Upper lobe of right lung (tissue), 1 donor: ENCODE results near the gene NCAPD3. TPM values are rescaled to one million over a fixed set of nuclear protein-coding genes. Genes with fewer than 3 reads are reported as not detected.

Experiments used
- ATAC-seq: fragments of 200-7000 bp; cut with Tn5 transposase; one replicate; pipeline ENCODE4 v1.9.1; 2020; ENCODE audit warnings: mild to moderate bottlenecking, moderate library complexity
- DNase-seq: peaks from one replicate; pipeline ENCODE4 v3.0.0-alpha.2; 2020
- H3K27ac ChIP-seq: fragments of 200-600 bp; one replicate; pipeline ENCODE4 v1.8.0; 2022
- H3K27me3 ChIP-seq: fragments of 200-600 bp; one replicate; pipeline ENCODE4 v1.8.0; 2022; ENCODE audit warnings: mild to moderate bottlenecking
- H3K36me3 ChIP-seq: fragments of 200-600 bp; one replicate; pipeline ENCODE4 v1.8.0; 2022
- H3K4me1 ChIP-seq: fragments of 200-600 bp; one replicate; pipeline ENCODE4 v1.8.0; 2022
- H3K4me3 ChIP-seq: fragments of 200-600 bp; one replicate; pipeline ENCODE4 v1.8.0; 2022; ENCODE audit warnings: mild to moderate bottlenecking
- H3K9me3 ChIP-seq: fragments of 200-600 bp; one replicate; pipeline ENCODE4 v1.8.0; 2022
- intact Hi-C: fragments of 100-400 bp; cut with DNase I; formaldehyde crosslinking; loops from one replicate; pipeline ENCODE4 v1.11.0; 2022
- total RNA-seq: library from RNA; stranded (reverse); fragmentation: NEBNext Ultra II Directional; extraction: Animal tissue kit (Norgen Biotek cat#: 25700); gene quantifications from one replicate; pipeline ENCODE4 v1.2.1, GENCODE V29; 2021
- TF ChIP-seq, protein P1 (sequence below): fragments of 200-600 bp; IDR thresholded peaks from one replicate; pipeline ENCODE4 v1.8.0; 2022; ENCODE audit warnings: antibody characterized with exemption
- donor health status: DM: no; HTN: yes; CAD: no; lungs with severe emphysema.

The NCAPD3 gene
- total RNA-seq, 1 donor from 2014 or later: 17.3 TPM

GRCh38 chr11:134176284-134176683, 47.5 kb downstream of the NCAPD3 start:
- Histone ChIP-seq H3K4me1 (no peaks in the 10 kb centered on the region), H3K9me3 (no peaks in the 10 kb centered on the region), H3K27ac (no peak overlapping the region), H3K27me3 (no peaks in the 10 kb centered on the region), H3K4me3 (no peak overlapping the region), H3K36me3 (peaks cover 47% of the 10 kb centered on the region)
- intact Hi-C loops: no loop called here
- no peak for ATAC-seq
- TF ChIP-seq, protein P1, sequence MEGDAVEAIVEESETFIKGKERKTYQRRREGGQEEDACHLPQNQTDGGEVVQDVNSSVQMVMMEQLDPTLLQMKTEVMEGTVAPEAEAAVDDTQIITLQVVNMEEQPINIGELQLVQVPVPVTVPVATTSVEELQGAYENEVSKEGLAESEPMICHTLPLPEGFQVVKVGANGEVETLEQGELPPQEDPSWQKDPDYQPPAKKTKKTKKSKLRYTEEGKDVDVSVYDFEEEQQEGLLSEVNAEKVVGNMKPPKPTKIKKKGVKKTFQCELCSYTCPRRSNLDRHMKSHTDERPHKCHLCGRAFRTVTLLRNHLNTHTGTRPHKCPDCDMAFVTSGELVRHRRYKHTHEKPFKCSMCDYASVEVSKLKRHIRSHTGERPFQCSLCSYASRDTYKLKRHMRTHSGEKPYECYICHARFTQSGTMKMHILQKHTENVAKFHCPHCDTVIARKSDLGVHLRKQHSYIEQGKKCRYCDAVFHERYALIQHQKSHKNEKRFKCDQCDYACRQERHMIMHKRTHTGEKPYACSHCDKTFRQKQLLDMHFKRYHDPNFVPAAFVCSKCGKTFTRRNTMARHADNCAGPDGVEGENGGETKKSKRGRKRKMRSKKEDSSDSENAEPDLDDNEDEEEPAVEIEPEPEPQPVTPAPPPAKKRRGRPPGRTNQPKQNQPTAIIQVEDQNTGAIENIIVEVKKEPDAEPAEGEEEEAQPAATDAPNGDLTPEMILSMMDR: no peak
- no peak for DNase-seq

- H3K27me3 ChIP-seq: no peaks in the 10 kb centered on the region
- intact Hi-C loops: no loop called here
- H3K9me3 ChIP-seq: no peaks in the 10 kb centered on the region
- no peak overlapping the region for H3K27ac ChIP-seq
- TF ChIP-seq, protein P1: no peak
- H3K36me3 ChIP-seq: peaks cover 44% of the 10 kb centered on the region
- DNase-seq (no peak), ATAC-seq (no peak)
- no peaks in the 10 kb centered on the region for H3K4me1 ChIP-seq
- no peak overlapping the region for H3K4me3 ChIP-seq
These were observed 50.5 kb downstream of the NCAPD3 start for GRCh38 chr11:134173296-134173695.

DNA sequence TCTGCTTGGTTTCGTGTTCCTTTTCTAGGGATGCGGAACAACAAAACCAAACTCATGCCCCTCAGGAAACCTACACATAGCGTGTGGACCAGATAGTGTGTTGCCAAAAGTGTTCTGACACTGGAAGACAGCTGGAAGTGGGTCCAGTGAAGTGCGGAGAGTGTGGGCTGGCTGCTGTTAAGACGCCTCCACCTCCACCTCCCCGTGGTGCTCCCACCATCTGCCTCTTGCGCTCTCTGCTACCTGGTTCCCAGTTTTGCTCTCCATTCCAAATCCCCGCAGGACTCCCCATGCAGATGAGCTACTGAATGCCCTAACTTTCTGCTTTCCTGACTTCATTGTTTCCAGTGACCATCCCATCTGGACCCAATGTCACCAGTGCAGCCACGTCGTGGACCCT, 51.8 kb downstream of the NCAPD3 start:
- no peak overlapping the region for H3K4me3 ChIP-seq
- DNase-seq (no peak), ATAC-seq (no peak)

DNA sequence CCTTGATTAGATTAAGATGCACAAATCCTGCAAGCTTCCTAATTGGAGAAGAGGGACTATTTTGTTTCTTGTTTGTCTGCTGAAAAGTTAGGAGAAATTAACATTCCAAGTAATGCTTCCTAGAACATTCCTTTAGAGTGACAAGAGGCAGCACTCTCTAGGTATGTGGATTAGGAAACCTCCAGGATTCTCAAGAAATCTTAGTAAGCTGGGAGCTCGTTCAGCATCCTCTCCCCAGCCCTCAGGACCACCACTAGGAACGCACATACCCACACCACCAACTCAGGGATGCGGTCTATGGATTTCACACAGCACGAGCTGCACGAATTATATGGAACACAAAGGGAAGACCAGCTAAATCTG, 52.9 kb downstream of the NCAPD3 start:
- H3K36me3 ChIP-seq: peaks cover 36% of the 10 kb centered on the region
- H3K4me1 ChIP-seq: no peaks in the 10 kb centered on the region
- TF ChIP-seq, protein P1: no peak
- no peak overlapping the region for H3K4me3 ChIP-seq
- intact Hi-C loops: no loop called here
- no peak for DNase-seq
- ATAC-seq: no peak
- no peaks in the 10 kb centered on the region for H3K9me3 ChIP-seq
- H3K27me3 ChIP-seq: no peaks in the 10 kb centered on the region
- no peak overlapping the region for H3K27ac ChIP-seq

More for the DNA sequence above, 51.8 kb downstream of the NCAPD3 start:
- Histone ChIP-seq H3K27ac (no peak overlapping the region), H3K4me1 (no peaks in the 10 kb centered on the region), H3K36me3 (peaks cover 42% of the 10 kb centered on the region), H3K27me3 (no peaks in the 10 kb centered on the region), H3K9me3 (no peaks in the 10 kb centered on the region)
- TF ChIP-seq, protein P1: no peak
- intact Hi-C loops: no loop called here

DNA sequence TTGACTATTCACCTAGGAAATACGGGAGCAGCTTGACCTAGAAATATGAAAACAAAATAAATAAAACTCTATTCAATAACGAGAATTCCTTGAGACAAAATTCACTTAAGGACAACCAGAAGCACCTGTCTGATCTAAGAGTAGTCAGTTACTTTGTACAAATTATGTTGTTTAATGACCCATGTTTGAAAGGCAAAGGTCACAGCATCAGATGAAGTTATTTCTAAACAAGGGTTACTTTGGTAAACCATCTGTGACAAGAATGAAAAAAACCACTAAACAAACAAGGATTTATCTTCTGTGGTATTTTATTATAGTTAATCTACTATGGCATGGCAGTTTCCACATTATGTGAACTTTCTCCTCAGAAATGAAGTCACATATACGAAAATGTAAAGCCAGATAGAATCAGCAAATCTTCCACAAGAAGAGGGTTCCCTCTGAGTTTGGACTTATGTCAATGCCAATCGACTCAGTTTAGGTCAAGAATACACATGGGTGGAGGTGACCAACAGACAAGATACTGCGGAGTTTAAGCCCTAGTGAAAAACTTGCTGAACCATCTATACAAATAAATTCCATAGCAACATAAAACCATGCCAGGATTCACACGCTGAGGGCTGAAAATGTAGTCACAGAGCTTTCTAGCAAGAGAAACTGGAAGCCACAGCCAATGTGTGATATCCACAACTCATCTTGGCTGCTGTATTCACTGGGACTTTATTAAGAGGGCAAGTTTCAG, 53.4 kb downstream of the NCAPD3 start:
- no peak for DNase-seq
- TF ChIP-seq, protein P1: no peak
- no peaks in the 10 kb centered on the region for H3K9me3 ChIP-seq
- no peak overlapping the region for H3K4me3 ChIP-seq
- intact Hi-C loops: no loop called here
- no peak for ATAC-seq
- no peaks in the 10 kb centered on the region for H3K4me1 ChIP-seq
- no peak overlapping the region for H3K27ac ChIP-seq
- no peaks in the 10 kb centered on the region for H3K27me3 ChIP-seq
- H3K36me3 ChIP-seq: peaks cover 30% of the 10 kb centered on the region
